Chondrocyte (in vitro differentiated cells): ENCODE data around the gene BTBD16. TPM values are rescaled to one million over a fixed set of nuclear protein-coding genes. Genes with fewer than 3 reads are reported as not detected.

ENCODE experiments used
- DNase-seq: peaks from one replicate; pipeline ENCODE4 v3.0.0; 2021; ENCODE audit warnings: mixed read lengths, low spot score
- H3K27ac Mint-ChIP-seq: one replicate; pipeline ENCODE4 v1.8.0; 2021; ENCODE audit warnings: mild to moderate bottlenecking, moderate library complexity, mixed read lengths; ENCODE audit not compliant: unreplicated experiment
- H3K27me3 Mint-ChIP-seq: 2 replicates; pipeline ENCODE4 v1.8.0; 2021; ENCODE audit warnings: low read depth, mixed read lengths
- H3K36me3 Mint-ChIP-seq: 2 replicates; pipeline ENCODE4 v1.8.0; 2021; ENCODE audit warnings: low read depth, mixed read lengths
- H3K4me1 Mint-ChIP-seq: 2 replicates; pipeline ENCODE4 v1.8.0; 2021; ENCODE audit warnings: low read depth, mild to moderate bottlenecking, mixed read lengths
- H3K4me3 Mint-ChIP-seq: one replicate; pipeline ENCODE4 v1.8.0; 2021; ENCODE audit warnings: mild to moderate bottlenecking, moderate library complexity, mixed read lengths; ENCODE audit not compliant: unreplicated experiment
- H3K9me3 Mint-ChIP-seq: 2 replicates; pipeline ENCODE4 v1.8.0; 2021; ENCODE audit warnings: low read depth, mixed read lengths
- total RNA-seq: library from RNA; stranded (reverse); gene quantifications from 3 replicates; pipeline ENCODE4 v1.2.1, GENCODE V29; 2021
- TF ChIP-seq, protein P1 (sequence below): fragments of 200-600 bp; sonication (generic); IDR thresholded peaks from 2 replicates; pipeline ENCODE4 v1.5.0; 2021; ENCODE audit warnings: antibody characterized with exemption, mild to moderate bottlenecking, moderate library complexity

BTBD16 gene
- total RNA-seq, 1 donor from 2014 or later, result 0.10 TPM

- Mint-ChIP-seq H3K36me3 (peaks cover 19% of the 10 kb centered on the region), H3K27me3 (no peaks in the 10 kb centered on the region), H3K9me3 (no peaks in the 10 kb centered on the region), H3K4me3 (no peak overlapping the region), H3K27ac (no peak overlapping the region), H3K4me1 (peaks cover 18% of the 10 kb centered on the region)
- TF ChIP-seq, protein P1, sequence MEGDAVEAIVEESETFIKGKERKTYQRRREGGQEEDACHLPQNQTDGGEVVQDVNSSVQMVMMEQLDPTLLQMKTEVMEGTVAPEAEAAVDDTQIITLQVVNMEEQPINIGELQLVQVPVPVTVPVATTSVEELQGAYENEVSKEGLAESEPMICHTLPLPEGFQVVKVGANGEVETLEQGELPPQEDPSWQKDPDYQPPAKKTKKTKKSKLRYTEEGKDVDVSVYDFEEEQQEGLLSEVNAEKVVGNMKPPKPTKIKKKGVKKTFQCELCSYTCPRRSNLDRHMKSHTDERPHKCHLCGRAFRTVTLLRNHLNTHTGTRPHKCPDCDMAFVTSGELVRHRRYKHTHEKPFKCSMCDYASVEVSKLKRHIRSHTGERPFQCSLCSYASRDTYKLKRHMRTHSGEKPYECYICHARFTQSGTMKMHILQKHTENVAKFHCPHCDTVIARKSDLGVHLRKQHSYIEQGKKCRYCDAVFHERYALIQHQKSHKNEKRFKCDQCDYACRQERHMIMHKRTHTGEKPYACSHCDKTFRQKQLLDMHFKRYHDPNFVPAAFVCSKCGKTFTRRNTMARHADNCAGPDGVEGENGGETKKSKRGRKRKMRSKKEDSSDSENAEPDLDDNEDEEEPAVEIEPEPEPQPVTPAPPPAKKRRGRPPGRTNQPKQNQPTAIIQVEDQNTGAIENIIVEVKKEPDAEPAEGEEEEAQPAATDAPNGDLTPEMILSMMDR, result no peak
- DNase-seq, result no peak
Observed at GRCh38 chr10:122234416-122234815, 36.7 kb upstream of the BTBD16 start.

GRCh38 chr10:122236690-122237306 lies 34.3 kb upstream of the BTBD16 start:
- Mint-ChIP-seq H3K27ac (no peak overlapping the region), H3K27me3 (no peaks in the 10 kb centered on the region), H3K36me3 (peaks cover 21% of the 10 kb centered on the region), H3K4me3 (no peak overlapping the region), H3K9me3 (no peaks in the 10 kb centered on the region), H3K4me1 (peaks cover 17% of the 10 kb centered on the region)
- TF ChIP-seq, protein P1, result no peak
- no peak for DNase-seq

DNA sequence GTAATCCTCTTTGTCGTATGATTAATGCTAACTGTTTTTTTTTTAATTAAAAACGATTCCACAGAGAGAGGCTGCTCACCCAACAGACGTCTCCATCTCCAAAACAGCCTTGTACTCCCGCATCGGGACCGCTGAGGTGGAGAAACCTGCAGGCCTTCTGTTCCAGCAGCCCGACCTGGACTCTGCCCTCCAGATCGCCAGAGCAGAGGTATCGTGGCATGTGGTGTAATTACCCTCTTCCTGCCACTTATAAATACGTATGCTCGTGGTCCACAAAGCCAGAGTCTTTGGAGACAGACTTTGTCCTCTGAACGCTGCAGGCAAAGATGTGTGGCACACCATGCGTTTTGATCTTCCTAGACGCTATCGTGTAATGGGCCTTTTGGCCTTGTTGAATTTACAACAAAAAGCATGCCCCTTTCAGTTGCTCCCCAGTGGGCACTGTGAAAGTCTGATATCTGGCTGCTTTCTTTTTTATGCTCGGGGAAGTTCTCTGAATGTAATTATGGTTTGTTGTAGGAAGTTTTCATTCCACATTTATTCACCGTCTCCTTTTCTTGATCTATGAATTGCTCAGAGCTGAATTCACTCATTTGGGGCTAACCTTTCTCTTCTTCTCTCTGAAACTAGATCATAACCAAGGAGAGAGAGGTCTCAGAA lies 33.6 kb upstream of the BTBD16 start:
- H3K36me3 Mint-ChIP-seq, result peaks cover 25% of the 10 kb centered on the region
- no peaks in the 10 kb centered on the region for H3K9me3 Mint-ChIP-seq
- no peak overlapping the region for H3K27ac Mint-ChIP-seq
- no peak for DNase-seq
- no peaks in the 10 kb centered on the region for H3K27me3 Mint-ChIP-seq
- H3K4me3 Mint-ChIP-seq, result no peak overlapping the region
- TF ChIP-seq, protein P1, result no peak
- peaks cover 10% of the 10 kb centered on the region for H3K4me1 Mint-ChIP-seq

DNA sequence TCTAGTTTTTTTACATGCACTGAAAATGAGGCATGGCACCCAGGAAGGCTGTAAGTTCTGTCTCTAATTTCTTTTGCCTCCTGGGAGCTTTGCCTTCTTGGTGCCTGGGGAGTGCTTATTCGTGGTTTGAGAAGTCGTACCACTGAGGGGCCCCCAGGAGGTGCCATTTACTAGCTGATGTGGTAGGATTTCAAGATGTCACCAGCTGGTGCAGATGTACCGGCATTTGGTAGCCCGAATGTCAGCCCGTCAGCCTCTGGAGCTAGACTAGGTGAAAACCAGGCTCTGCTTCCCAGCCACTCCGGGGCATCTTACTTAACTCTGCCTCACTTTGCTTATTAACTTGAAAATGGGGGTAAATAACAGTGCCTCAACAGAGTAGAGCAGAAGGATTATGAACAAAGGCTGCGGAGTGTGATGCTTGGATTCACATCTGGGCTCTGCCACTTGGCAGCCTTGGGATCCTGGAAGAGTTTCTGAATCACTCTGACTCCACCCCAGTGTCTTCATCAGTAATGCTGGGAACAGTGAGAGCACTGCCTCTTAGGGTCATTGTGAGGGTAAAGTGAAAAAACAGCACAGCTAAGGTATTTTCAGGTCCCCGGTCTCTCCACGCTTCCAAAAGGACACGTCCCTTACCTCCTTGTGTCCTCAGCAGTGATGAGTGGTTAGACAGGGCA lies 31.4 kb upstream of the BTBD16 start:
- no peaks in the 10 kb centered on the region for H3K9me3 Mint-ChIP-seq
- H3K4me3 Mint-ChIP-seq, result no peak overlapping the region
- no peaks in the 10 kb centered on the region for H3K27me3 Mint-ChIP-seq
- no peak for DNase-seq
- no peaks in the 10 kb centered on the region for H3K4me1 Mint-ChIP-seq
- H3K27ac Mint-ChIP-seq, result no peak overlapping the region
- peaks cover 31% of the 10 kb centered on the region for H3K36me3 Mint-ChIP-seq
- TF ChIP-seq, protein P1, result no peak

GRCh38 chr10:122240401-122240800 lies 30.7 kb upstream of the BTBD16 start:
- no peaks in the 10 kb centered on the region for H3K27me3 Mint-ChIP-seq
- TF ChIP-seq, protein P1, result no peak
- no peak overlapping the region for H3K27ac Mint-ChIP-seq
- H3K36me3 Mint-ChIP-seq, result peaks cover 34% of the 10 kb centered on the region
- no peak for DNase-seq
- no peak overlapping the region for H3K4me3 Mint-ChIP-seq
- H3K9me3 Mint-ChIP-seq, result no peaks in the 10 kb centered on the region
- no peaks in the 10 kb centered on the region for H3K4me1 Mint-ChIP-seq
